Ovary (tissue), 3 donors: Measurements from ENCODE around the gene NAXD.

ENCODE experiments used
- CTCF ChIP-seq, 3 donors: fragments of 450-650 bp in 2 of 3; fragments of 200-600 bp in 1 of 3; IDR thresholded peaks; one replicate each; pipeline versions ENCODE4 v1.5.1 to v1.8.0; 2016 to 2022; ENCODE audit warnings: antibody characterized with exemption in 3 of 3, mild to moderate bottlenecking in 1 of 3
- EP300 ChIP-seq: sonication (generic); formaldehyde crosslinking; IDR thresholded peaks from one replicate; pipeline ENCODE4 v1.6.1; 2017; ENCODE audit warnings: antibody characterized with exemption
- POLR2A ChIP-seq: fragments of 450-650 bp; IDR thresholded peaks from one replicate; pipeline ENCODE4 v1.6.1; 2017; ENCODE audit warnings: antibody characterized with exemption, mild to moderate bottlenecking, moderate library complexity
- donor health status: DM: no; HTN: no; CAD: no.

DNA sequence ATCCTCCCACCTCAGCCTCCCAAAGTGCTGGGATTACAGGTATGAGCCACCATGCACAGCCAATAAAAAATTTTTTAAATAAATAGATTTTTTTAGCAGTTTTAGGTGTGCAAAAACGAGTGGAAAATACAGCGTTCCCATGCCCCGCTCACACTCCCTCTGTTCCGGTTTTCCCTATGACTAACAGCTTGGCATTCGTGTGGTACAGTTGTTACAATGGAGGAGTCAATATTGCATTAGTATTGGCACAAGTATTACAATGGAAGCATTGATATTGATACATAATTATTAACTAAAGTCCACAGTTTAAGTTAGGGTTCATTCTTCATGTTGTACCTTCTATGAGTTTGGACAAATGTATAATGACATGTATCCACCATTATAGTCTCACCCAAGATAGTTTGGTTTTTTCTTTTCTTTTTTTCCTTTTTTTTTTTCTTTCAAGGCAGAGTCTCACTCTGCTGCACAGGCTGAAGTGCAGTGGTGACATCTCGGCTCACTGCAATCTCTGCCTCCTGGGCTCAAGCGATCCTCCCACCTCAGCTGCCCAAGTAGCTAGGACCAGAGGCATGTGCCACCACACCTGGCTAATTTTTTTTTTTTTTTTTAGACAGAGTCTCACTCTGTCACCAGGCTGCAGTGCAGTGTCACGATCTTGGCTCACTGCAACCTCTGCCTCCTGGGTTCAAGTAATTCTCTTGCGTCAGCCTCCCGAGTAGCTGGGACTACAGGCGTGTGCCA, 38.4 kb upstream of the NAXD start:
- TF ChIP-seq POLR2A (no peak), CTCF (IDR thresholded peaks at IDR 0.05) (no peak), EP300 (no peak)
